Caco-2 (cell line): ENCODE measurements around the gene ASB10. TPM values are rescaled to one million over a fixed set of nuclear protein-coding genes. Genes with fewer than 3 reads are reported as not detected.

Experiments
- BruUV-seq: library from RNA; stranded (reverse); fragments of 400-500 nt; replicated peaks from 2 replicates; lab custom pipeline; 2021; lab: Mats Ljungman, UMichigan
- CTCF ChIA-PET: fragments of 300-600 bp; sonication (Branson Sonifier 250); formaldehyde crosslinking; loops from one replicate; lab custom pipeline; 2022; ENCODE audit warnings: antibody characterized with exemption; lab: Charles Lee
- POLR2A ChIA-PET: fragments of 300-600 bp; sonication (Branson Sonifier 250); formaldehyde crosslinking; loops from one replicate; lab custom pipeline; 2022; ENCODE audit warnings: antibody characterized with exemption; lab: Charles Lee
- DNase-seq, 2 experiments: peaks; one replicate each; pipeline versions ENCODE4 v3.0.0 to v3.0.0-alpha.2; 2020 to 2022
- H3K27me3 ChIP-seq: replicated peaks from 2 replicates; pipeline ENCODE4 v1.6.0; 2011; ENCODE audit warnings: low read length; ENCODE audit not compliant: control insufficient read depth, insufficient read depth
- H3K36me3 ChIP-seq: 2 replicates; pipeline ENCODE4 v1.5.1; 2011; ENCODE audit warnings: low read length; ENCODE audit not compliant: control insufficient read depth, insufficient read depth
- H3K4me1 ChIP-seq: fragments of 250-450 bp; sonication (Bioruptor Pico); 2 replicates; pipeline ENCODE4 v1.5.1; 2020; ENCODE audit warnings: mild to moderate bottlenecking
- H3K4me3 ChIP-seq: 2 replicates; pipeline ENCODE4 v1.5.1; 2011; ENCODE audit warnings: low read depth, mild to moderate bottlenecking, control low read depth, low read length
- H3K9me3 ChIP-seq: fragments of 250-450 bp; sonication (Bioruptor Pico); 2 replicates; pipeline ENCODE4 v1.5.1; 2020; ENCODE audit warnings: mild to moderate bottlenecking, moderate library complexity
- H3K27ac Mint-ChIP-seq: one replicate; pipeline ENCODE4 v1.8.0; 2022; ENCODE audit warnings: mixed read lengths; ENCODE audit not compliant: unreplicated experiment
- H3K27me3 Mint-ChIP-seq: one replicate; pipeline ENCODE4 v1.8.0; 2022; ENCODE audit warnings: mixed read lengths; ENCODE audit not compliant: insufficient read depth, unreplicated experiment
- H3K36me3 Mint-ChIP-seq: one replicate; pipeline ENCODE4 v1.8.0; 2022; ENCODE audit warnings: mild to moderate bottlenecking, mixed read lengths; ENCODE audit not compliant: insufficient read depth, unreplicated experiment
- H3K4me1 Mint-ChIP-seq: one replicate; pipeline ENCODE4 v1.8.0; 2022; ENCODE audit warnings: low read depth, mixed read lengths; ENCODE audit not compliant: unreplicated experiment
- H3K4me3 Mint-ChIP-seq: one replicate; pipeline ENCODE4 v1.8.0; 2022; ENCODE audit warnings: mild to moderate bottlenecking, moderate library complexity, mixed read lengths; ENCODE audit not compliant: unreplicated experiment
- H3K9me3 Mint-ChIP-seq: one replicate; pipeline ENCODE4 v1.8.0; 2022; ENCODE audit warnings: mixed read lengths; ENCODE audit not compliant: unreplicated experiment
- intact Hi-C: fragments of 100-400 bp; cut with micrococcal nuclease; formaldehyde crosslinking; loops from one replicate; pipeline ENCODE4 v1.10.0; 2022; ENCODE audit not compliant: unreplicated experiment
- total RNA-seq: library from RNA; stranded (reverse); gene quantifications from 2 replicates; pipeline ENCODE4 v1.2.3, GENCODE V29; 2022
- TF ChIP-seq, protein P1 (sequence below), 2 experiments: fragments of 200-600 bp in 1 of 2; IDR thresholded peaks; 1 replicate in 1 of 2; 2 replicates in 1 of 2; pipeline versions ENCODE4 v1.5.1 to v1.8.0; 2011 to 2022; ENCODE audit warnings: antibody characterized with exemption in 1 of 2, control low read depth in 1 of 2, inconsistent platforms in 1 of 2, low read depth in 1 of 2, low read length in 1 of 2, mild to moderate bottlenecking in 1 of 2, moderate library complexity in 1 of 2; ENCODE audit not compliant: insufficient read depth in 1 of 2, severe bottlenecking in 1 of 2, unreplicated experiment in 1 of 2

Gene ASB10
- total RNA-seq, 1 experiment from 2014 or later = not detected

DNA sequence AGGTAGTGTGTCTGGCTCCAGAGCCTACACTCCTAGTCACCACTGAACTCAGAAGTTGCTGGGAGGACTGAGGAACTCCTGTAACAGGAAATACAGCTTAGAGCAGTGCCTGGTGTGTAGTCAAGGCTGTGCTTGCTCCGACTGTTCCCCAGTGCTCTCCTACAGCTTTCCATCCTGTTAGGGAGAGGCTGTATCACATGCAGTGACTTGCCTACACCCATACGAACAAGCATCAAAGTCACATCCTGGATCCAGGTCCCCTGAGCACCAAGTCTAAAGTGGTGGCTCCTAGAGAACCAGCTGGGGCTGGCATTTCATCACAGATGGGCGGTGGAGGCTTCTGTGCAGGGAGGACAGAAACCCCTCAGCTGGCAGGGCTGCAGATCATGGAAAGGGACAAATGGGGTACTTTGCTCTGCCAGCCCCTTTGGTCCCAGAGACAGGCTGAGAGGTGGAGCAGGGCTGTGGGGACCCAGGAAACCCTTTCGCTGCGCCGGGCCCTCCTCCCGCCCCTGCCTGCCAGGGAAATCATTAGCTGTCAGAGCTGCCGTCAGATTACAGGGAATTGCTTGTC lies 7.7 kb downstream of the ASB10 start:
- no peaks in the 10 kb centered on the region for H3K36me3 Mint-ChIP-seq
- Histone ChIP-seq H3K4me1 (no peaks in the 10 kb centered on the region), H3K27me3 (no peaks in the 10 kb centered on the region), H3K9me3 (no peaks in the 10 kb centered on the region), H3K4me3 (no peak overlapping the region), H3K36me3 (no peaks in the 10 kb centered on the region)
- no peak overlapping the region for H3K27ac Mint-ChIP-seq
- no peaks in the 10 kb centered on the region for H3K9me3 Mint-ChIP-seq
- BruUV-seq = no TSS peak
- no peaks in the 10 kb centered on the region for H3K4me1 Mint-ChIP-seq
- CTCF ChIA-PET = interaction anchor here (0.6 kb wide), 1 partner anchor 22 kb away, joined by 10 read pairs; no protein-coding TSS in a partner anchor
- intact Hi-C loops = no loop called here
- TF ChIP-seq, protein P1, sequence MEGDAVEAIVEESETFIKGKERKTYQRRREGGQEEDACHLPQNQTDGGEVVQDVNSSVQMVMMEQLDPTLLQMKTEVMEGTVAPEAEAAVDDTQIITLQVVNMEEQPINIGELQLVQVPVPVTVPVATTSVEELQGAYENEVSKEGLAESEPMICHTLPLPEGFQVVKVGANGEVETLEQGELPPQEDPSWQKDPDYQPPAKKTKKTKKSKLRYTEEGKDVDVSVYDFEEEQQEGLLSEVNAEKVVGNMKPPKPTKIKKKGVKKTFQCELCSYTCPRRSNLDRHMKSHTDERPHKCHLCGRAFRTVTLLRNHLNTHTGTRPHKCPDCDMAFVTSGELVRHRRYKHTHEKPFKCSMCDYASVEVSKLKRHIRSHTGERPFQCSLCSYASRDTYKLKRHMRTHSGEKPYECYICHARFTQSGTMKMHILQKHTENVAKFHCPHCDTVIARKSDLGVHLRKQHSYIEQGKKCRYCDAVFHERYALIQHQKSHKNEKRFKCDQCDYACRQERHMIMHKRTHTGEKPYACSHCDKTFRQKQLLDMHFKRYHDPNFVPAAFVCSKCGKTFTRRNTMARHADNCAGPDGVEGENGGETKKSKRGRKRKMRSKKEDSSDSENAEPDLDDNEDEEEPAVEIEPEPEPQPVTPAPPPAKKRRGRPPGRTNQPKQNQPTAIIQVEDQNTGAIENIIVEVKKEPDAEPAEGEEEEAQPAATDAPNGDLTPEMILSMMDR (IDR thresholded peaks at IDR 0.05; ENCODE audit: insufficient read depth in 1 of 2, low read depth in 1 of 2, low read length in 1 of 2, severe bottlenecking in 1 of 2, unreplicated experiment in 1 of 2) = no peak
- no peak overlapping the region for H3K4me3 Mint-ChIP-seq
- POLR2A ChIA-PET = no interaction called here
- DNase-seq = peak in 1 of 2 experiments; percentile 18
- peaks cover 11% of the 10 kb centered on the region for H3K27me3 Mint-ChIP-seq

GRCh38 chr7:151178831-151179230 lies 8.2 kb downstream of the ASB10 start:
- no peaks in the 10 kb centered on the region for H3K36me3 ChIP-seq
- H3K4me3 Mint-ChIP-seq = no peak overlapping the region
- BruUV-seq = no TSS peak
- ChIA-PET POLR2A (no interaction called here), CTCF (interaction anchor here (0.6 kb wide), 1 partner anchor 11 kb away, joined by 4 read pairs; the partner anchor contains the start of gene GBX1)
- H3K4me3 ChIP-seq = no peak overlapping the region
- DNase-seq = no peak
- TF ChIP-seq, protein P1 (IDR thresholded peaks at IDR 0.05; ENCODE audit: insufficient read depth in 1 of 2, low read depth in 1 of 2, low read length in 1 of 2, severe bottlenecking in 1 of 2, unreplicated experiment in 1 of 2) = no peak
- no peaks in the 10 kb centered on the region for H3K9me3 ChIP-seq
- H3K27me3 ChIP-seq = no peaks in the 10 kb centered on the region
- intact Hi-C loops = no loop called here
- peaks cover 11% of the 10 kb centered on the region for H3K27me3 Mint-ChIP-seq
- H3K4me1 Mint-ChIP-seq = no peaks in the 10 kb centered on the region
- H3K36me3 Mint-ChIP-seq = no peaks in the 10 kb centered on the region
- H3K4me1 ChIP-seq = no peaks in the 10 kb centered on the region
- no peaks in the 10 kb centered on the region for H3K9me3 Mint-ChIP-seq
- H3K27ac Mint-ChIP-seq = no peak overlapping the region

DNA sequence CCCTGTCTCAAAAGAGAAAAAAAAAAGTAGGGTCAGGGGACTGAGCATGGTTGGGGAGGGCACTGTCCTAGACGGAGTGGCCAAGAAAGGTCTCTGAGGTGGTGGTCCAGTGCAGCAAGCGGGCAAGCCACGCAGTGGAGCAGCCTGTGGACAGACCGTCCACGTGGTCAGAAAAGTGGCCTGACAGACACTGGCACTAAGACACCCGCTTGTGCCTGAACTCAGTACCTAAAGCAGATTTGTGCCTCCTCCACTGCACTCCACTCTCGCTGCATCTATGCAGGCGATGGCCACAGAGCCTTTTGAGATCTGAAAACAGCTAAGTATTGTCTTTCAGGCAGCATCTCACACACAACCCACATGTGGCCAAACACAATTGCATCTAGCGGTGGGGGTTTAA lies 8.8 kb downstream of the ASB10 start:
- ChIA-PET CTCF (interaction anchor here (0.6 kb wide), 1 partner anchor 11 kb away, joined by 4 read pairs; the partner anchor contains the start of gene GBX1), POLR2A (no interaction called here)
- Mint-ChIP-seq H3K4me1 (no peaks in the 10 kb centered on the region), H3K36me3 (no peaks in the 10 kb centered on the region), H3K27me3 (peaks cover 14% of the 10 kb centered on the region), H3K27ac (no peak overlapping the region), H3K9me3 (no peaks in the 10 kb centered on the region), H3K4me3 (no peak overlapping the region)
- Histone ChIP-seq H3K27me3 (no peaks in the 10 kb centered on the region), H3K4me1 (no peaks in the 10 kb centered on the region), H3K4me3 (no peak overlapping the region), H3K36me3 (no peaks in the 10 kb centered on the region), H3K9me3 (no peaks in the 10 kb centered on the region)
- DNase-seq = no peak
- TF ChIP-seq, protein P1 (IDR thresholded peaks at IDR 0.05; ENCODE audit: insufficient read depth in 1 of 2, low read depth in 1 of 2, low read length in 1 of 2, severe bottlenecking in 1 of 2, unreplicated experiment in 1 of 2) = no peak
- no TSS peak for BruUV-seq
- intact Hi-C loops = no loop called here
